A549 (cell line): Measurements from ENCODE around the gene BABAM2. TPM values are rescaled to one million over a fixed set of nuclear protein-coding genes. Genes with fewer than 3 reads are reported as not detected.

Experiments used
- ATAC-seq, 2 experiments: fragments of 200-7000 bp in 1 of 2; fragments of >200 bp in 1 of 2; cut with Nextera tagmentation in 1 of 2; cut with Tn5 transposase in 1 of 2; 3 replicates each; pipeline versions ENCODE4 v1.8.0 to v1.9.1; 2018 to 2020; ENCODE audit warnings: mild to moderate bottlenecking in 1 of 2, moderate library complexity in 1 of 2
- CTCF ChIA-PET: fragments of 300-600 bp; sonication (Branson Sonifier 250); formaldehyde crosslinking; extraction: SDS; loops from one replicate; lab custom pipeline; 2021; ENCODE audit warnings: antibody characterized with exemption, inconsistent platforms; lab: Yijun Ruan, JAX
- POLR2A ChIA-PET: fragments of 350-600 bp; formaldehyde crosslinking; extraction: SDS; loops from one replicate; lab custom pipeline; 2021; ENCODE audit warnings: antibody characterized with exemption, inconsistent platforms; lab: Yijun Ruan, JAX
- DNase-seq, 2 experiments: peaks; one replicate each; pipeline versions ENCODE4 v3.0.0 to v3.0.0-alpha.2; 2011 to 2016; ENCODE audit warnings: low read depth in 1 of 2, low spot score in 1 of 2
- FAIRE-seq: peaks from 2 replicates; lab custom pipeline; 2011; peaks lifted over from hg19 to GRCh38; lab: Jason Lieb, UNC
- H3K27ac ChIP-seq, 2 experiments: fragments of >200 bp; sonication (Bioruptor Twin); formaldehyde crosslinking; 3 replicates each; pipeline ENCODE4 v1.5.1; 2016 to 2017
- H3K4me1 ChIP-seq: fragments of >200 bp; sonication (Bioruptor Twin); formaldehyde crosslinking; 3 replicates; pipeline ENCODE4 v1.6.1; 2016
- H3K4me2 ChIP-seq: fragments of >200 bp; sonication (Bioruptor Twin); formaldehyde crosslinking; 3 replicates; pipeline ENCODE4 v1.6.1; 2016
- H3K4me3 ChIP-seq: fragments of >200 bp; sonication (Bioruptor Twin); formaldehyde crosslinking; 3 replicates; pipeline ENCODE4 v1.5.1; 2016
- H3K9me3 ChIP-seq: fragments of >200 bp; sonication (Bioruptor Twin); formaldehyde crosslinking; 3 replicates; pipeline ENCODE4 v1.6.1; 2016
- BHLHE40 ChIP-seq: IDR thresholded peaks from 2 replicates; pipeline ENCODE4 v1.6.1; 2012; ENCODE audit warnings: low read depth, low read length, inconsistent platforms
- CEBPB ChIP-seq, 2 experiments: fragments of >200 bp in 1 of 2; sonication (Bioruptor Twin) in 1 of 2; formaldehyde crosslinking in 1 of 2; IDR thresholded peaks; 2 replicates each; pipeline ENCODE4 v1.6.1; 2012 to 2016
- EHMT2 ChIP-seq: fragments of 200-600 bp; sonication (generic); IDR thresholded peaks from 2 replicates; pipeline ENCODE4 v1.6.1; 2016; ENCODE audit warnings: antibody characterized with exemption, low read depth, mild to moderate bottlenecking, moderate library complexity
- EP300 ChIP-seq, 2 experiments: fragments of >200 bp; sonication (Bioruptor Twin); formaldehyde crosslinking; IDR thresholded peaks; 2 replicates in 1 of 2; 3 replicates in 1 of 2; pipeline ENCODE4 v1.6.1; 2016 to 2017
- FOSB ChIP-seq: fragments of 250-450 bp; sonication (Bioruptor Pico); IDR thresholded peaks from 2 replicates; pipeline ENCODE4 v1.5.0; 2020; ENCODE audit warnings: mild to moderate bottlenecking, moderate library complexity
- FOSL2 ChIP-seq, 2 experiments: fragments of 450-650 bp in 1 of 2; fragments of >200 bp in 1 of 2; sonication (Bioruptor Twin) in 1 of 2; formaldehyde crosslinking; IDR thresholded peaks; 2 replicates each; pipeline versions ENCODE4 v1.5.0 to v1.6.1; 2016 to 2020; ENCODE audit warnings: mild to moderate bottlenecking in 1 of 2, moderate library complexity in 1 of 2
- HDAC2 ChIP-seq: fragments of 200-600 bp; sonication (generic); IDR thresholded peaks from 2 replicates; pipeline ENCODE4 v1.6.1; 2016
- HOXA7 ChIP-seq: fragments of 250-450 bp; sonication (Bioruptor Pico); IDR thresholded peaks from 2 replicates; pipeline ENCODE4 v1.5.0; 2020; ENCODE audit warnings: mild to moderate bottlenecking, moderate library complexity
- JUN ChIP-seq, 2 experiments: fragments of >200 bp; sonication (Bioruptor Twin); formaldehyde crosslinking; IDR thresholded peaks; 2 replicates in 1 of 2; 3 replicates in 1 of 2; pipeline ENCODE4 v1.6.1; 2016 to 2017
- JUNB ChIP-seq: fragments of >200 bp; sonication (Bioruptor Twin); formaldehyde crosslinking; IDR thresholded peaks from 2 replicates; pipeline ENCODE4 v1.6.1; 2016
- KDM1A ChIP-seq: fragments of 200-600 bp; sonication (generic); IDR thresholded peaks from 2 replicates; pipeline ENCODE4 v1.6.1; 2016; ENCODE audit warnings: low read depth, mild to moderate bottlenecking
- MAFK ChIP-seq: fragments of 450-650 bp; IDR thresholded peaks from 2 replicates; pipeline ENCODE4 v1.6.1; 2014; ENCODE audit not compliant: partially characterized antibody
- NPAS2 ChIP-seq: fragments of 250-450 bp; sonication (Bioruptor Pico); IDR thresholded peaks from 2 replicates; pipeline ENCODE4 v1.8.0; 2022; ENCODE audit warnings: mild to moderate bottlenecking, moderate library complexity, borderline replicate concordance
- PHF8 ChIP-seq: fragments of 200-600 bp; sonication (generic); IDR thresholded peaks from 2 replicates; pipeline ENCODE4 v1.6.1; 2016; ENCODE audit warnings: low read depth, mild to moderate bottlenecking, antibody characterized with exemption, moderate library complexity, borderline replicate concordance
- POLR2A ChIP-seq: IDR thresholded peaks from 2 replicates; pipeline ENCODE4 v1.6.1; 2012; ENCODE audit warnings: mild to moderate bottlenecking, low read length
- RNF2 ChIP-seq: fragments of 200-600 bp; sonication (generic); IDR thresholded peaks from 2 replicates; pipeline ENCODE4 v1.6.1; 2016; ENCODE audit warnings: low read depth, mild to moderate bottlenecking, antibody characterized with exemption, moderate library complexity, borderline replicate concordance
- TFCP2L1 ChIP-seq: fragments of 250-450 bp; sonication (Bioruptor Pico); IDR thresholded peaks from 2 replicates; pipeline ENCODE4 v1.5.0; 2021; ENCODE audit warnings: mild to moderate bottlenecking
- ZFP36 ChIP-seq: fragments of 450-650 bp; IDR thresholded peaks from 2 replicates; pipeline ENCODE4 v1.6.1; 2014; ENCODE audit warnings: borderline replicate concordance; ENCODE audit not compliant: partially characterized antibody
- ZSCAN20 ChIP-seq: fragments of 250-450 bp; sonication (Bioruptor Pico); IDR thresholded peaks from 2 replicates; pipeline ENCODE4 v1.8.0; 2022; ENCODE audit warnings: mild to moderate bottlenecking, moderate library complexity
- WGBS: methylation state at CpG from one replicate; pipeline ENCODE4 v1.1.6; 2017; ENCODE audit errors: missing lambda C conversion rate; 5-methylcytosine and 5-hydroxymethylcytosine counted together
- polyA plus RNA-seq, 4 experiments: library from polyadenylated mRNA; depleted of rRNA in 3 of 4; stranded (reverse); fragments of >200 nt; fragmentation: RNase III in 1 of 4; extraction: RNeasy Plus Mini Kit Qiagen cat#74134 plus additional on column Dnase treatment in 1 of 4; gene quantifications; 2 replicates in 3 of 4; 3 replicates in 1 of 4; pipeline ENCODE4 v1.2.3, GENCODE V29; 2011 to 2017
- TF ChIP-seq, protein P1 (sequence below): fragments of 250-450 bp; sonication (Bioruptor Pico); IDR thresholded peaks from 2 replicates; pipeline ENCODE4 v1.5.0; 2020; ENCODE audit warnings: low read depth, mild to moderate bottlenecking, moderate library complexity
- TF ChIP-seq, protein P2 (sequence below): fragments of >200 bp; sonication (Bioruptor Twin); formaldehyde crosslinking; IDR thresholded peaks from 2 replicates; pipeline ENCODE4 v1.6.1; 2016
- TF ChIP-seq, protein P3 (sequence below): IDR thresholded peaks from 2 replicates; pipeline ENCODE4 v1.6.1; 2012; ENCODE audit warnings: low read depth, borderline replicate concordance

BABAM2 gene
- polyA plus RNA-seq, 2 of the 4 experiments (the other 2 are of a cell fraction), result 53.7 to 78.4 TPM

DNA sequence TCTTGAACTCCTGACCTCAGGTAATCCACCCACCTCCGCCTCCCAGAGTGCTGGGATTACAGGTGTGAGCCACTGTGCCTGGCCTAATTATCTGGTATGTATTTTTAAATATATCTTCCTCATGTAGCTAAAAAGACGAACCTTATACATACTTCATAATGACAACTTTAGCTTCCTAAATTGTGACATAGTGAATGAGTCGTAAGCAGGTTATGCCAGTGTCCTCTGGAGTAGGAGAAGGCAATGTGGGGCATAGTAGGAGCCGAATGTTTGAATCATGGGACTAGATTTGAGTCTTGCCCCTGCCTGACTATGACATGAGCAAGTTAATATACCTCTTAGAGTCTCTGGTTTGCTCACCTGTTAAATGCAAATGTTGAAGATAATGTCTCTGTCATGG lies 406.4 kb downstream of the BABAM2 start:
- Histone ChIP-seq H3K4me2 (peak overlapping the region; percentile 43), H3K27ac (peak overlapping the region; percentile 41 to 74), H3K4me3 (no peak overlapping the region), H3K4me1 (peaks cover 36% of the 10 kb centered on the region), H3K9me3 (no peaks in the 10 kb centered on the region)
- ATAC-seq, result peak; percentile 63 to 76
- DNase-seq, result peak in 1 of 2 experiments; percentile 43
- TF ChIP-seq FOSL2 (IDR thresholded peaks at IDR 0.05), result no peak
- TF ChIP-seq FOSL2 (CRISPR knock-in tag; IDR thresholded peaks at IDR 0.05), result peak; percentile 32; the same call in 1 of the 2 replicates
- no peak for TF ChIP-seq TFCP2L1 (CRISPR knock-in tag)
- FAIRE-seq, result no peak
- CTCF ChIA-PET, result no interaction called here
- WGBS, result 51% methylated on average over 4 of the region's 4 CpGs
- POLR2A ChIA-PET, result interaction anchor here (0.5 kb wide), 1 partner anchor 95 kb away, joined by 4 read pairs; no protein-coding TSS in a partner anchor

DNA sequence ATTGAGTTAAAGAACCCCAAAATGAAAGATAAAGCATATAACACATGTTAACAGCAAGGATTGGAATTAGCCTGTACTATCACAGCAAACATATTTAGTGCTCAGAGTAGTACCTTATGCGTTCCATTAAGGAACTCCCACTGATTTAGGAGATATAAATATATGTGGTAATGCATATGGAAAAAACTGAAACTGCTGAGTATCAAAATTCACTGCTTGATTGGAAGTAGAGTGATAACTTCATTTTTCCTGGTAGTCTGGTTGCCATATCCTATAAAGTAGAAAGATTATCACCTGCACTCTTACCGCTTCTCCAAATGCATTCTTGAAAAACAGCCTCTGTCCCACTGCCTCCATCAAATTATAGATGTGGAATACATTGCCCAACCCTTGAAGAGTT lies 407.0 kb downstream of the BABAM2 start:
- Histone ChIP-seq H3K4me2 (no peak overlapping the region), H3K4me1 (peaks cover 36% of the 10 kb centered on the region), H3K4me3 (no peak overlapping the region), H3K27ac (peak overlapping the region in 1 of 2 experiments; percentile 35; a peak in 1 of 6 replicates), H3K9me3 (no peaks in the 10 kb centered on the region)
- FAIRE-seq (no peak), DNase-seq (no peak), ATAC-seq (no peak)
- ChIA-PET CTCF (no interaction called here), POLR2A (no interaction called here)
- 90% methylated on average over 2 of the region's 2 CpGs for WGBS
- no peak for TF ChIP-seq HDAC2
- peak; percentile 67 for TF ChIP-seq MAFK

DNA sequence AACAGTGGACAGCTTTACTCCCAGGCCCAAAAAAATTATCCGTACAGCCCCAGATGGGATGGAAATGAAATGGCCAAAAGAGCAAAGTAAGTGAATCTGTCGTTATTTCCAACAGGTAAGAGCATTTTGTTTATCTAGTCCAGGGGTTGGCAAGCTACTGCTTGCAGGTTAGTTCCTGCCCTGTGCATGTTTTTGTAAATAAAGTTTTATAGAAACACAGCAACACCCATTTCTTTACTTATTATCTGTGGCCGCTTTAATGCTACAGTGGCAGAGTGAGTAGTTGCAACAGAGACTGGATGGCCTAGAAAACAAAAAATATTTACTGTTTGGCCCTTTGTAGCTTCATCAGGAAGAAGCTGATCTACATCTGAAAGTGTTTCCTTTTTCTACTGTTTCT lies 407.9 kb downstream of the BABAM2 start:
- ATAC-seq (no peak), FAIRE-seq (no peak), DNase-seq (no peak)
- Histone ChIP-seq H3K4me1 (peaks cover 36% of the 10 kb centered on the region), H3K4me3 (no peak overlapping the region), H3K4me2 (no peak overlapping the region), H3K27ac (peak overlapping the region in 1 of 2 experiments; percentile 35; a peak in 1 of 6 replicates), H3K9me3 (no peaks in the 10 kb centered on the region)
- 83% methylated on average over 3 of the region's 3 CpGs for WGBS
- TF ChIP-seq, protein P1, sequence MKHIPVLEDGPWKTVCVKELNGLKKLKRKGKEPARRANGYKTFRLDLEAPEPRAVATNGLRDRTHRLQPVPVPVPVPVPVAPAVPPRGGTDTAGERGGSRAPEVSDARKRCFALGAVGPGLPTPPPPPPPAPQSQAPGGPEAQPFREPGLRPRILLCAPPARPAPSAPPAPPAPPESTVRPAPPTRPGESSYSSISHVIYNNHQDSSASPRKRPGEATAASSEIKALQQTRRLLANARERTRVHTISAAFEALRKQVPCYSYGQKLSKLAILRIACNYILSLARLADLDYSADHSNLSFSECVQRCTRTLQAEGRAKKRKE (CRISPR knock-in tag), result no peak
- no peak for TF ChIP-seq KDM1A
- no peak for TF ChIP-seq FOSB (CRISPR knock-in tag)
- TF ChIP-seq HOXA7 (CRISPR knock-in tag), result no peak
- TF ChIP-seq ZSCAN20 (CRISPR knock-in tag), result no peak
- TF ChIP-seq PHF8, result no peak
- TF ChIP-seq HDAC2, result no peak
- POLR2A ChIA-PET, result no interaction called here
- CTCF ChIA-PET, result interaction anchor here (0.9 kb wide), 2 partner anchors 34 to 342 kb away, joined by 3 to 5 read pairs; no protein-coding TSS in a partner anchor

DNA sequence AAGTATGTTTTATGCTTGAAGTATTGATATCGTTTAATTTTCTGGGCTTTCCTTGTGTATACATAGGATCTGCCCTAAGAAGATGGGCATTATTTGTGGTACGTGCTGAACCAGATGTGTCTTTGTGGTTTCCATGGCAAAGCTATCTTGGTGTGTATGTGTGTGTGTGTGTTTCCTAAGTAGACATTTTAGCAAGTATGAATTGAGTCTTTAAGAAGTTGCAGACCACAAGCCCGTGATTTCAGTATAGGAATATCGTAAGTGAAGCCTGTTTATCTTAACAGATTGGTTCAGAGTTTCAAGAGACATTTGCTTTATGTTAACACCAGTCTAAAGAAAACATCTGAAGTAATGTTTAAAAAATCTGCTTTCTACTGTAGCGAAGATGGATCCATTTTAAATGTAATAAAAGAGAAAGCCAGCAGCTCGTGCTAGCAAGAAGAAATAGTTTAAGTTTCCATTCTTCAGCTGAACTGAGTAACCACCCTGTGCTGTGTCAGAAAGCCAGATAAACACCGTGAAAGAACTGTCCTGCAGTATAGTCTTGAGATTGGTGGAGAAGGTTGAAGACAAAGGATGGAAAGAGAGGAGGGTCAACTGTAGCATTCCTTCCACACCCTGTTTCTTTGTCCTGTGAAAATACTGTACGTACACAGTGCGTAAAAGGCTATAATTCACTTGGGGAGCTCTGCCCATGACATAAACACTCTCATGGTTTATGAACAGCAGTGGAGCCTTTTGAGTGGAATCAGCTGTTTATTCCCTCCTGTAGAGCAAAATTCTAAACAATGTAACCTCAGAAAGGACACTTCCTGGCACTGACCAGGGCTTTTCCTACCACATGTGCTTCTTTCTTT lies 410.2 kb downstream of the BABAM2 start:
- FAIRE-seq, result peak; percentile 39
- WGBS, result 86% methylated on average over 9 of the region's 9 CpGs
- no peak overlapping the region for H3K4me2 ChIP-seq
- H3K9me3 ChIP-seq, result peaks cover 14% of the 10 kb centered on the region
- H3K27ac ChIP-seq, result no peak overlapping the region
- ATAC-seq, result peak in 1 of 2 experiments; percentile 28; a peak in 1 of 6 replicates
- H3K4me3 ChIP-seq, result no peak overlapping the region
- peaks cover 18% of the 10 kb centered on the region for H3K4me1 ChIP-seq
- TF ChIP-seq KDM1A, result no peak
- TF ChIP-seq, protein P2, sequence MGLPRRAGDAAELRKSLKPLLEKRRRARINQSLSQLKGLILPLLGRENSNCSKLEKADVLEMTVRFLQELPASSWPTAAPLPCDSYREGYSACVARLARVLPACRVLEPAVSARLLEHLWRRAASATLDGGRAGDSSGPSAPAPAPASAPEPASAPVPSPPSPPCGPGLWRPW, result no peak
- TF ChIP-seq NPAS2 (CRISPR knock-in tag), result no peak
- no peak for TF ChIP-seq ZFP36
- TF ChIP-seq RNF2, result no peak
- no peak for TF ChIP-seq EHMT2
- no peak for TF ChIP-seq BHLHE40
- no peak for TF ChIP-seq JUN (IDR thresholded peaks at IDR 0.05)
- no peak for TF ChIP-seq TFCP2L1 (CRISPR knock-in tag)
- no peak for TF ChIP-seq CEBPB (IDR thresholded peaks at IDR 0.05)
- TF ChIP-seq, protein P3, sequence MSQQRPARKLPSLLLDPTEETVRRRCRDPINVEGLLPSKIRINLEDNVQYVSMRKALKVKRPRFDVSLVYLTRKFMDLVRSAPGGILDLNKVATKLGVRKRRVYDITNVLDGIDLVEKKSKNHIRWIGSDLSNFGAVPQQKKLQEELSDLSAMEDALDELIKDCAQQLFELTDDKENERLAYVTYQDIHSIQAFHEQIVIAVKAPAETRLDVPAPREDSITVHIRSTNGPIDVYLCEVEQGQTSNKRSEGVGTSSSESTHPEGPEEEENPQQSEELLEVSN, result no peak
- TF ChIP-seq HOXA7 (CRISPR knock-in tag), result no peak
- no peak for TF ChIP-seq POLR2A
- TF ChIP-seq JUNB, result no peak
- no peak for TF ChIP-seq EP300 (IDR thresholded peaks at IDR 0.05)
- ChIA-PET POLR2A (no interaction called here), CTCF (interaction anchor here (0.8 to 1.6 kb wide), 5 partner anchors 8 to 546 kb away, joined by 3 to 4 read pairs (median 3); no protein-coding TSS in a partner anchor)
- no peak for DNase-seq
